AG09319 (cell line): ENCODE results near the gene TUBGCP6.

Experiments used
- DNase-seq: peaks from one replicate; pipeline ENCODE4 v3.0.0-alpha.2; 2010; ENCODE audit warnings: low read depth; ENCODE audit errors: extremely low read depth
- CTCF ChIP-seq: IDR thresholded peaks from 2 replicates; pipeline ENCODE4 v1.5.1; 2011; ENCODE audit warnings: low read depth, mild to moderate bottlenecking, inconsistent platforms, low read length, moderate library complexity

TUBGCP6 gene

GRCh38 chr22:50272044-50272802 is 27.4 kb upstream of the TUBGCP6 start:
- no peak for TF ChIP-seq CTCF
- no peak for DNase-seq

GRCh38 chr22:50271519-50271970 is 26.7 kb upstream of the TUBGCP6 start:
- DNase-seq: no peak
- TF ChIP-seq CTCF: no peak; the same call in 1 of the 2 replicates

GRCh38 chr22:50270666-50271394 is 26.0 kb upstream of the TUBGCP6 start:
- DNase-seq: no peak
- TF ChIP-seq CTCF: no peak

GRCh38 chr22:50269970-50270665 is 25.3 kb upstream of the TUBGCP6 start, which contains the start of gene MAPK11:
Gene MAPK11 (minus strand): TSS chr22:50270380. CDS start chr22:50270292, 88 bp downstream.
- TF ChIP-seq CTCF: no peak
- no peak for DNase-seq

GRCh38 chr22:50269573-50269969 is 24.7 kb upstream of the TUBGCP6 start:
- no peak for TF ChIP-seq CTCF
- DNase-seq: no peak

GRCh38 chr22:50268655-50269113 is 23.9 kb upstream of the TUBGCP6 start:
- DNase-seq: no peak
- TF ChIP-seq CTCF: no peak
